ENCODE measurements around the gene PARD3.

- TF ChIP-seq CTCF (IDR thresholded peaks at IDR 0.05) (no peak), POLR2A (IDR thresholded peaks at IDR 0.05; ENCODE audit: low read depth) (no peak), POLR2AphosphoS5 (IDR thresholded peaks at IDR 0.05) (no peak)
Observed at GRCh38 chr10:34185998-34186397, 629.1 kb downstream of the PARD3 start.
